HG02571 (cell line): ENCODE measurements around the gene ZFYVE9.
"Not testable (repeated sequence)": the region's sequence is repeated elsewhere in the genome, so short reads cannot be mapped to it uniquely, and the experiment has no call there.

Experiments used
- ATAC-seq: cut with Tn5 transposase; IDR thresholded peaks from one replicate; pipeline ENCODE4 v1.9.1; 2021; ENCODE audit warnings: mild to moderate bottlenecking, moderate library complexity; ENCODE audit not compliant: unreplicated experiment

ZFYVE9 gene

DNA sequence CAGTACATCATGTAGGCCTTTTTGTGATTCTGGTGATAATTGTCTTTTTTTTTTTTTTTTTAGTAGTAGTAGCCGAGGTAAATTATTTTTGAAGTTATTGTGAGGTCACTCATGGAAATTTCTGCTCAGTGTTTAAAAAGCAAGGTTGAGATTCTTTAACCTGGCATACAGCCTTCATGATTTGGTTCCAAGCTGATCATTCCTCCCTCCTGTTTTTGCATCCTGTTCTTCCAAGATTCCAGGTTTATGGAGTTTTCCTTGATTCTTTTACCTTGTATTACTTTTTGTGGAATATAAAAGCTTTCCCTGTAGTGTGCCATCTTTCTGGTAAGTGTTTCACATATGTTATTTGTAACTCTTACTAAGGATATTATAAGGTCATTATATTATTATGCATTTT, 9.1 kb downstream of the ZFYVE9 start:
- ATAC-seq, result no peak

DNA sequence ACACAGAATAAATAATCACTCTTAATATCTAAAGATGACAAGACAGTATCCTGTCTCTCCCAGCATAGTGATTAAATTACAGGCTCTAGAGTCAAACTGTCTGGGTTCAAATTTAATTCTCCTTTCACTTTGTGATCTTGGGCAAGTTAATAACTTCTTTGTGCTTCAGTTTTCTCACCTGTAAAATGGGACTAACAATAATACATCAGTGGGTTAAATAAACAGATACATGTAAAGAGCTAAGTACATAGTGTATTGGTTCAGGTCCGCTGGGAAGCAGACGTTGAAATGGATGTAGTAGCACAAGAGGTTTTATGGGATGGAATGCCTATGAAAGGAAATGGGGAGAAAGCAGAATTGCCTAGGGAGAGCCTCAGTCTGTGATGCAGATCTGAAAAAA, 10.7 kb downstream of the ZFYVE9 start:
- no peak for ATAC-seq

DNA sequence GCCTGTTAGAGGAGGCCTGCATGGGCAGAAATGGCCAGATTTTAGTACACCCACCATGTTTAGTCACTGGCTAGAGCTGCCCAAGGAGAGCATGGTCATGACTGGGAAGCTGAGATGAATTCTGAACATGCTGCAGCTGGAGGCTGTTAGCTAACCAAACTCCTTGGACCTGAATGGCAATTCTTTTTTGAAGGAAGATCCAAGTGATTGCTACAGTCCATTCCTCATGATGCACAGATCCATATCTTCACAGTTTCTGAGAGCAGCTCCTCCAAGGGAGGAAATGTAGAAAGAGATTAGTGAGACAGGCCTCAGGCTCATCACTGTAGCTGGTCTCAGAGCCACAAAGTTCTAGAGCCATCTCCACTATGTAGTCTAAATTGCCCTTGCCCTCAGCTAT, 11.1 kb downstream of the ZFYVE9 start:
- ATAC-seq, result no peak

DNA sequence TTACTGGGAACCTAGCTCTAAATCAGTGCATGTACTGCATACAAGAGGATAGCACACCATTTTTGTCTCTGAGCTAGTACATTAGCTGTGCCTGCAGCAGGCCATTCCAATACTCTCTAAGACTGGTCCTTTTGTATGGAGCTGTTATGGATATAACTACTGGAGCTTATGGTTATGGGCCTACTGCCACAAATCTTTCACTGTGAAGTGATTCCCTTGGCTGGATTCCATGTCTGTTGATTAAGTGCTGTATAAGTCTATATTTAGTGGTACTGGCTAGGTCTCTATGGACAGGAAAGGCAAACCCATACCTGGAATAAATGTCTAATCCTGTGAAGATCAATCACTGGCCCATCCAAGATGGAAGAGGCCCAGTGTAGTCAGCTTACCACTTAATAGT, 12.0 kb downstream of the ZFYVE9 start:
- ATAC-seq, result no peak

DNA sequence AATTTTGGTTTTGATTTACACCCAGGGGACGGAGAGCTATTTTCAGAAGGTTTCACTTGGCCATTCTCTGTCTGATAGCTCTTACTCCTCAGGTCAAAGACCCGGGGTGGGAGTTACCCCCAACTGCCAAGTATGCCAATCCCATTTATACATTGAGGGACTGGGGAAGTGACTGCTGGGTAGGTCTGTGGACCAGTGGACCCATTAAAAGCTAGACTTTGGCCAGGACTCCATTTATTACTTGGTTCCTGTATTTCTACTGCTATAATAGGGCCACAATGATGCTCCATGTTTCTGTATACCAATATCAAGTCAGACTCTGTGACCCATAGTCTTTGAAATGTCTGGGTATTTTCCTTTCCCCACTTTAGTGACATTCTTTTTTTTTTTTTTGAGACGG, 14.6 kb downstream of the ZFYVE9 start:
- ATAC-seq, result no peak

DNA sequence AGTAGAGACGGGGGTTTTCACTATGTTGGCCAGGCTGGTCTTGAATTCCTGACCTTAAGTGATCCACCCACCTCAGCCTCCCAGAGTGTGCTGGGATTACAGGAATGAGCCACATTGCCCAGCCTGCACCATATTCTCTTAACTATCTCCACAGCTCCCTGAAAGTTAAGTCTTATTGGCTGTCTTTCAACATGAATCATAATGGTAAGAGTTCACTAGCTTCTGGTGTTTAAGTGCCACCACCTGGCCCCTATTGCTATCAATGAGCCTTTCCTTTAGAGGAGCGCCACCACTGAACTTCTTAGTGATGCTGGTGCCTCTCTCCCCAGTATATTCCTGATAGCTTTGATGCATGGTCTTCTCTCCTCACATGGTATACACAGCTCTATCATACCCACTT, 15.7 kb downstream of the ZFYVE9 start:
- no peak for ATAC-seq

DNA sequence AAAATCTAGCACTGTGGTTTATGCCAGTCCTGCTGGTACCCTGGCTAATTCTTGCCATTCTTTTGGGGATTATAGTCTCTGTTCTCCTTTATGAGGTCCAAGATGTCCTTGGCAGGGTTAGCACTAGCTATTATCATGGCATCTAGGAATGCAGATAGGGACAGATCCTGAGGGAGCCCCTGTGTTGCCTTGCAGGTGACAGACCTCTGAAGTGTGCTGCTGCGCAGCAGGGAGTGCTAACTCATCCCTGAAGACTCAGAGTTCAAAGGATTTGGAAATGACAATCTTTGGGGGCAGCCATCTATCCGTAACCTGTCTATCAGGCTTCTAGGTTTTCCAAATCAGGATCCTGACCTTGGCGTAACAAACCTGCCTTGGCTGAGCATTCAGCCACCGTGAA, 16.3 kb downstream of the ZFYVE9 start:
- ATAC-seq, result no peak

DNA sequence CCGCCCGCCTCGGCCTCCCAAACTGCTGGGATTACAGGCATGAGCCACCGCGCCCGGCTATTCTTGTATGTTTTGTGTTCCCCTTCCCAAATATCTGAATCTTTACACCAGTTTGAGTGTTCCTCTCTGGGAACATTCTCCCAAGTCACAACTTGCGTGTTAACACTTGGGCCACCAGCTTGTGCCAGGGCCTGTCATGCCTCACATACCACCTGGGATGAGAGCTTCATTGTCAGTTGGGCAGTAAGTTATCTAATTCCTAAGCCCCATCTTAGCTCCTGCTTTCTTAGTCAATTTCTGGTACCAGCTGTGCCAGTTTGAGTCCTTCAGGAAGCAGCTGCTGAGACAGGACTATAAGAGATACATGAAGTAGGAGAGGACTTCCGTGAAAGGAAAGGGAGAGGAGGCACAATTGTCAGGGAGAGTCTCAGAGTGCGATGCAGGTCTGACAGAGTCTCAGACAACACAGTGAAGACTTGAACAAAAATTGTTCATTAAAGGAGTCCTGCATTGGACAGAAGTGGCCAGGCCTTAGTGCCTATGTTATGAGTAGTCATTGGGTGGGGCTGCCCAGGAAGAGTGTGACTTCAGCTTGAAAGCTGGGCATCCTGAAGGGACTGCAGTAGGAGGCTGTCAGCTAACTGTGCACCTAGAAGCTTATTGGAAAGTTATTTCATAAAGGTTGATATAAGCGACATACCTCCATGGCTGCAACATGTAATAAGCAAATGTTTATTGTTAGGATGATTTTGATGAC, 17.3 kb downstream of the ZFYVE9 start:
- no peak for ATAC-seq

DNA sequence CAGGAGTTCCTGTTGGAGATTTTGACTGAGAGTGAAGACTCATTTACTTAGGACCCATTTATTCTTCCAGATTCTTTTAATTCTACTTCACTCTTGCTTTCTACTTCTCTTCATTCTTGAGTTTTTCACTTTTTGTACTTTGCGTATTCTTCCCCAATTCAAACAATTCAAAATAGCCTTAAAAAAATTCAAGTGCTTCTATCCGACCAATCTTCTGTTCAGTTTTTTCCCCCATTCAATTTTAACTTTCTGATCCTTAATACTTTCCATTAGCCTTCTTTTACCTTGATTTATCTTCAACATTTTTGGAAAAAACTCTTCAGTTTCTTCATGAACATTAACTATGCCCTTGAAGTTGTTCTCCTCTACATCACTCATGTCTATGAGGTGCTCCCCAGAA, 21.1 kb downstream of the ZFYVE9 start:
- no peak for ATAC-seq

DNA sequence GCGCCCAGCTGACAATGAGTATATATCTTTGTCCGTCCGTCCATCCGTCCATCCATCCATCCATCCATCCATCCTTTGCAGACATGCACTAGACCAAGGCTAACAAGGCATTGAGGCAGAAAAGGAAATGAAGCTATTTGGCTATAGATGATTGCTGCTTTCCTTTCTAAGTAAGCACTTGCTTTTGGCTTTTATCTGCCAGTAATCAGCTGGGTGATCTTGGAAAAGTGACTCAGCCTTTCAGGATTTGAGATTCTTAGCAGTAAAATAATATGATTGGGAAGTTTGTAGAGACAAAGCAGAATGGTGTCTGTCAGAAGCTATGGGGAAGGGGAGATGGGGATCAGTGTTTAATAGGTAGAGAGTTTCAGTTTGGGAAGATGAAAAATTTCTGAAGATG, 22.7 kb downstream of the ZFYVE9 start:
- no peak for ATAC-seq

DNA sequence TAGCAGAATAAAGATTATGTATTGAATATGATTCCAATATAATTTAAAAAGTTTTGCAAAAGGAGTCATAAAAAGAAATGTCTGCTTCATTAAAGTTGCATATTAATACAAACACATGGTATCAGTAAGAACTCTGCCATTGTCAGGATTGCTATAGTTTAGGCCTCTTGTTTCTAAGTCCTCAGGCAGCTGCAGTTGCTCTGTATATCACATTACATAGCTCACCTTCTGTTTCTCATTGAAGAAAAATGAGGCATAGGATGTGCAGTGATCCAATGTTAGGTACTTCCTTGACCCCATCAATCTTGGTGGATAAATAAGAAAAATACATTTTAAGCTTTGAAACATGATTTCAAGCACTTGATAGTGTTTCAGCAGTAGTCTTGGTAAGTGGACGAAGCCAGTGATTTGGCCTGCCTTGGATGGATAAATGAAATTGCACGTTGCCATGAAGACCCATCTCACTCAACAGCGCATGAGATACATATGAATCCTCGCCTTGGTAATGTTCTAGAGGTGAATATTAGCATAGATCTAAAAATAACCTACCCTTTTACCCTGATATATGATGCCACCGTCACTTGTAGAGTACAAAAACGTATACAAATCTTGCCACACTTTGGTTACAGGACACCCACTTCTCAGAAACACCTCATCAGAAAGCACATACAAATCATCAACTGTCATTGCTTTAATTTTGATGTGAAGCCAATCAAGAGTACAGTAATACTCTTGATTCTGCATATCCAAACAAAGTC, 25.3 kb downstream of the ZFYVE9 start:
- ATAC-seq, result no peak

DNA sequence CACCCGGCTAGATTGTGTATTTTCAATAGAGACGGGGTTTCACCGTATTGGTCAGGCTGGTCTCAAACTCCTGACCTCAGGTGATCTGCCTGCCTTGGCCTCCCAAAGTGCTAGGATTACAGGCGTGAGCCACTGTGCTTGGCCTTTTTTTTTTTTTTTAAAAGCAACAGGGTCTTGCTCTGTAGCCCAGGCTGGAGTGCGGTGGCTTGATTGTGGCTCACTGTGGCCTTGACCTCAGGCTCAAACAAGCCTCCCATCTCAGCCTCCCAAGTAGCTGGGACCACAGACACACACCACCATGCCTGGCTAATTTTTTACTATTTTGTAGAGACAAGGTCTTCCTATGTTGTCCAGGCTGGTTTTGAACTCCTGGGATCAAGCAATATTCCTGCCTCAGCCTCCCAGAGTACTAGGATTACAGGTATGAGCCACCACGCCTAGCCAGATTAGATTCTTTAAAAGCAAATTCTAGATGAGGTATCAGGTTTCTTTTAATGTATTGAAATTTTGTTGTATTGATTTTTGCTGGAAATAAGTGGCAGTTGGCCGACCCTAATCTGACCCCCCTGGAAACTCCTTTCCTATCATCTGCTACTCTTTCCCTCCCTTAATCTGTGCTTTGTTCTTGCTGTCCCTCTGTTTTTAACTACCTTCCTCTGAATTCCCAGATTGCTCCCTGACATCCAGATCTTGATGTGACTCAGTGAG, 26.6 kb downstream of the ZFYVE9 start:
- ATAC-seq, result no peak

DNA sequence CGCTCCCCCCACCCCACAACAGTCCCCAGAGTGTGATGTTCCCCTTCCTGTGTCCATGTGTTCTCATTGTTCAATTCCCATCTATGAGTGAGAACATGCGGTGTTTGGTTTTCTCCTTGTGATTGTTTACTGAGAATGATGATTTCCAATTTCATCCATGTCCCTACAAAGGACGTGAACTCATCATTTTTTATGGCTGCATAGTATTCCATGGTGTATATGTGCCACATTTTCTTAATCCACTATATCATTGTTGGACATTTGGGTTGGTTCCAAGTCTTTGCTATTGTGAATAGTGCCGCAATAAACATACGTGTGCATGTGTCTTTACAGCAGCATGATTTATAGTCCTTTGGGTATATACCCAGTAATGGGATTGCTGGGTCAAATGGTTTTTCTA, 29.3 kb downstream of the ZFYVE9 start:
- not testable (repeated sequence) for ATAC-seq

DNA sequence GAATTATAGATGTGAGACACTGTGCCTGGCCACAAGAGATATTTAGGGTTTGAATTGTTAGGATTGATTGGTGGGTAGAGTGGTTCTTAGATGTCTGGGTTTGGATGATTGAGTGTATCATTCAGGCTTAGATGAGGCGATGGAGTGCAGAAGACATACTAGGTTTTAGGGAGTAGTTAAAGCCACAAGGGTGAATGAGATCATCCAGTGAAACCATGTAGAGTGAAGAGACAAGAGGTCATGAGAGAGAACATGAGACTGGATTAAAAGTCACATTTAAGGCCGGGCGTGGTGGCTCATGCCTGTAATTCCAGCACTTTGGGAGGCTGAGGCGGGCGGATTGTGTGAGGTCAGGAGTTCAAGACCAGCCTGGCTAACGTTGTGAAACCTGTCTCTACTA, 37.2 kb downstream of the ZFYVE9 start:
- no peak for ATAC-seq

DNA sequence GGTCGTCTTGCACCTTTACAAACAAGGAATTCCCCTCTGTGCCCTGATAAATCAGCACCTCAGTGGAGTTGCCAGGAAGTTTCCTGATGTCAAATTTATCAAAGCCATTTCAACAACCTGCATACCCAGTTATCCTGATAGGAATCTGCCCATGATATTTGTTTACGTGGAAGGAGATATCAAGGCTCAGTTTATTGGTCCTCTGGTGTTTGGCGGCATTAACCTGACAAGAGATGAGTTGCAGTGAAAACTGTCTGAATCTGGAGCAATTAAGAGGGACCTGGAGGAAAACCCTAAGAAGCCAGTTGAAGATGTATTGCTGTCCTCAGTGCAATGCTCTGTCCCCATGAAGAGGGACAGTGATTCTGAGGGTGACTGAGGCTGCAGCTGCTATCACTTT, 38.3 kb downstream of the ZFYVE9 start:
- ATAC-seq, result no peak

DNA sequence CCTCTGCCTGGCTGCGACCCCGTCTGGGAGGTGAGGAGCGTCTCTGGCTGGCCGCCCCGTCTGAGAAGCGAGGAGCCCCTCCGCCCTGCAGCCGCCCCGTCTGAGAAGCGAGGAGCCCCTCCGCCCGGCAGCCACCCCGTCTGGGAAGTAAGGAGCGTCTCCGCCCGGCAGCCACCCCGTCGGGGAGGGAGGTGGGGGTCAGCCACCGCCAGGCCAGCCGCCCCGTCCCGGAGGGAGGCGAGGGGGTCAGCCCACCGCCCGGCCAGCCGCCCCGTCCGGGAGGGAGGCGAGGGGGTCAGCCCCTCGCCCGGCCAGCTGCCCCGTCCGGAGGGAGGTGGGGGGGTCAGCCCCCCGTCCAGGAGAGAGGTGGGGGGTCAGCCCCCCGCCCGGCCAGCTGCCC, 39.9 kb downstream of the ZFYVE9 start:
- ATAC-seq, result not testable (repeated sequence)

DNA sequence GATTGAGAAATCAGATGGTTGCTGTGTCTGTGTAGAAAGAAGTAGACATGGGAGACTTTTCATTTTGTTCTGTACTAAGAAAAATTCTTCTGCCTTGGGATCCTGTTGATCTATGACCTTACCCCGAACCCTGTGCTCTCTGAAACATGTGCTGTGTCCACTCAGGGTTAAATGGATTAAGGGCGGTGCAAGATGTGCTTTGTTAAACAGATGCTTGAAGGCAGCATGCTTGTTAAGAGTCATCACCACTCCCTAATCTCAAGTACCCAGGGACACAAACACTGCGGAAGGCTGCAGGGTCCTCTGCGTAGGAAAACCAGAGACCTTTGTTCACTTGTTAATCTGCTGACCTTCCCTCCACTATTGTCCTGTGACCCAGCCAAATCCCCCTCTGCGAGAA, 40.4 kb downstream of the ZFYVE9 start:
- ATAC-seq, result not testable (repeated sequence)

DNA sequence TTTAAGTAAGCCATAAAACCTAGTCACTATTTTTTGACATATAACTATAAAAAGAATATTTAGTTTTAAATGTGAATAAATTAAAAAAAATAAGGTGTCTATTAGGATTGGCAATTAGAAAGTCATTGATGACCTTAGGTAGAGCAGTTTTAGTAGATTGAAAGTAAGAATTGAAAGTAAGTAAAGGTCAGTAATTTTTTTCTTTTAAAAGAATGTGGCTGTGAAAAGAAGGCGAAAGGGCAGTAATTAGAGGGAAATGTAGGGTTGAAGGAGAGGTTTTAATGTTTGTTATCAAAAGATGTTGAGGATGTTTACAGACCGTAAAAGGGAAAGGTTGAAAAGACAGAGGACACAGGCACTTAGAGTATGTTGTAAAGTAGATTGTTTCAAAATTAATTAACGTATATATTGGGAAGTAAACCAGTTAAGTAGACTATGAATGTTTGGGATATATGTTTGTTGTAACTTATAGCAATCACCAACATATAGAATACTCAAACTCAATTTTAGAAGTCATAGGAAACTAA, 41.0 kb downstream of the ZFYVE9 start:
- no peak for ATAC-seq

DNA sequence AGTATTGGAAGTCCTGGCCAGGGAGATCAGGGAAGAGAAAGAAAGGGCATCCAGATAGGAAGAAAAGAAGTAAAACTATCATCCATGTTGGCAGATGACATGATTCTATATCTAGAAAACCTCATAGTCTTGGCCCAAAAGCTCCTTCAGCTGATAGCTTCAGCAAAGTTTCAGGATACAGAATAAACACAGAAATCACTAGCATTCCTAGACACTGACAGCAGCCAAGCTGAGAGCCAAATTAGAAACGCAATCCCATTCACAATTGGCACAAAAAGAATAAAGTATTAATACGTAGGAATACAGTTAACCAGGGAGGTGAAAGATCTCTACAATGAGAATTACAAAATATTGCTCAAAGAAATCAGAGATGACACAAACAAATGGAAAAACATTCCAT, 44.6 kb downstream of the ZFYVE9 start:
- ATAC-seq, result no peak

DNA sequence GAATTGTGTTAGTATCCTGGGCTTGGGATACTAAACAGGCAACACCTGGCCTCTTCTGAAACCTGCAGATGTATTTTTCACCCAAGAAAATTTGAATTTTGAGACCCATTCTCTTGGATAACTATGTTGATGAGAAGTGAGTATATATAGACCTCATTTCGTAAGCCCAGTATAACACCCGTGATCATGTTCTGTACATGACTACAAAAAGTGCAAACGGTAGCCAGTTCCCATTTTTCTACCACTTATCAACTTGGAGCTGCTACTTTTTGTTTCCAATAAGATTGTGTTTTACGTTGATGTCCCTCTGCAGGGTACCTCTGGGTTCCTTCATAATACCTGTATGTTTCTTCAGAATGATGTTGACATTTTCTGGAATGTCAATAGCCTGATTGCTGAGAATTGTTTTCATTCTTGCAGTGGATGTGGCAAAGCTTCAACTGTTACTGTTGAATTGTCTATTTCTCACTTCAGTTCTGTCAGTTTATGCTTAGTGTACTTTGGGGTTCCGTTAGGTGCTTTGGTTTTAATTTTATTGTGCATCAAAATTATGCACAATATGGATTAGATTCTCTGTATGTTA, 48.1 kb downstream of the ZFYVE9 start:
- ATAC-seq, result no peak

DNA sequence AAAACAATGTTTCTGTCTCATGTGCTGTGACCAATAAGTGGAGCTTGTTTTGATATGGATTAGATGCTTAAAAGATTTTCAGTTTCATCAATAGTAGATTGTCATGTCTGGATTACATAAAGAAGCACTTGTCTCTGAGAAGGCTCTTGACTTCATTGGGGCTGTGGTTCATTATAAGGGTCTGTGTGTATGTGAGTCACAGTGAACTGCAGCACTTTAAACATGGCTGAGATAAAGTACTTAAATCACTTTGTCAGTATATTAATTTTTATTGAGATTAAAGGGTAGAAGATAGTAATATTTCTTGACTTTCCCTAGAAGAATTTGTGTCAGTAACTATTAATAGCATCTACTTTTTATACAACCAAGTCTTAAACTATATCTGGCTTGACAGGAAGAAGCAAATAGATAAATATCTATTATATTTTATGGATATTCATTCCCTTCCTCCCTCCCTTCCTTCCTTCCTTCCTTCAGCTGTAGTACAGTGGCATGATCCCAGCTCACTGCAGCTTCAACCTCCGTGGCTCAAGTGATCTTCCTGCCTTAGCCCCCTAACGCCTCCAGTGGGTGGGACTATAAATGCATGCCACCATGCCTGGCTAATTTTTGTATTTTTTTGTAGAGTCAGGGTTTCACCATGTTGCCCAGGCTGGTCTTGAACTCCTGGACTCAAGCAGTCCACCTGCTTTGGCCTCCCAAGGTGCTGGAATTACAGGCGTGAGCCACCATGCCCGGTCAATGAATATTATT, 48.8 kb downstream of the ZFYVE9 start:
- no peak for ATAC-seq
